IPS DF 19.7 (cell line): ENCODE results near the gene MTM1.

Source experiments
- DNase-seq: peaks from one replicate; pipeline ENCODE4 v3.0.0-alpha.2; 2013; ENCODE audit warnings: low read depth, low spot score

MTM1 gene

GRCh38 chrX:150602743-150603142 is 34.3 kb downstream of the MTM1 start:
- DNase-seq, result no peak

- no peak for DNase-seq
Observed at GRCh38 chrX:150605603-150606002, 37.2 kb downstream of the MTM1 start.

GRCh38 chrX:150607201-150607600 is 38.8 kb downstream of the MTM1 start:
- DNase-seq, result no peak

GRCh38 chrX:150610043-150610442 is 41.6 kb downstream of the MTM1 start:
- no peak for DNase-seq

- no peak for DNase-seq
Observed at GRCh38 chrX:150610446-150610845, 42.0 kb downstream of the MTM1 start.

- no peak for DNase-seq
Observed at GRCh38 chrX:150615356-150615755, 46.9 kb downstream of the MTM1 start.

DNA sequence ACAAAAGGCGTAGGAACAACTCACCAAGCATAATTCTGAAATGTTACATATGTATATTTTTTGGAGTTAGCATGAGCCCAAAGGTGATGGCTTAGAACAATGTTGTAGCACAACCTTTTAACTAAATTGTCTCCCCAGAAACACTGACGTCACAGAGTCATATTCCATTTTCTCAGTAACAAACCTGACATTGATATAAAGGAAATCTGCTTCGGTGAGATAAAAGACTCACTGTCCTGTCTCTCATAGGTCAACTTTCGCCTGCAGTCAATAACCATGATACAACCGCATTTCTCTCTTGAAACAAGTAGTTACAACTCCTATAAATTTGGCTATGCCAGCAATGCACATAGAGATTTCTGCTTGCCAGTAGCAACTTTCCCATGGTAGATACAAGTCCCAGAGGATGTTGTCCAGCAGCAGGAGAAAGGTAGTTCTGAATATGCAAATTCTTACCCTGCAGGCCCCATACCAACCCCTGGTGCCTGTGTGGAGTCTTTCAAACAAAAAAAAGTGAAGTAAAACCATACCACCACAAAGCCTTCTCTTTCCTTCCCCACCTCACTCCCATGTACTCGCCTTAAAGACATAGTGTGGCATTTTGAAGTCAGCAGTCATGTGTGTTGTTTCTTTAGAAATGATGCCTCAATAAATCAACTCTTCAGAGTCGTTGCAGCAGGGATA is 47.9 kb downstream of the MTM1 start:
- DNase-seq, result no peak

DNA sequence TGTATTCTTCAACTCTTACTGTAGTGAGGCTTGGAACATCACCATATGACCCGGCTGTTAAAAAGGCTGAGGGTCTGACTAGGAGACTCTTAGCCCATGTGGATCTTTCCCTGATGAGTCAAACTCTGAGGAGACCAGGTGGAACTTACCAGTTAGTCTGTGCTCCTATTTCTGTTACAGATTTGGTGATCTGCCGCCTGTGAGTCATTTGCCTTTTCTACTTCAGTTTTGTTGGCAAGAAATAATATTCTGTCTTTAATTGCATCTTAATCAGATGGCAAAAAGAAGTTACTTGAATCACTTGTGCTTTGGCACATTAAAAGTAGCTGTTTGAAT is 48.4 kb downstream of the MTM1 start:
- no peak for DNase-seq

GRCh38 chrX:150621652-150622051 is 53.2 kb downstream of the MTM1 start:
- no peak for DNase-seq

- no peak for DNase-seq
Observed at GRCh38 chrX:150623583-150623982, 55.2 kb downstream of the MTM1 start.

- DNase-seq, result no peak
Observed at GRCh38 chrX:150625097-150625496, 56.7 kb downstream of the MTM1 start.

- DNase-seq, result no peak
Observed at GRCh38 chrX:150625875-150626274, 57.5 kb downstream of the MTM1 start.

DNA sequence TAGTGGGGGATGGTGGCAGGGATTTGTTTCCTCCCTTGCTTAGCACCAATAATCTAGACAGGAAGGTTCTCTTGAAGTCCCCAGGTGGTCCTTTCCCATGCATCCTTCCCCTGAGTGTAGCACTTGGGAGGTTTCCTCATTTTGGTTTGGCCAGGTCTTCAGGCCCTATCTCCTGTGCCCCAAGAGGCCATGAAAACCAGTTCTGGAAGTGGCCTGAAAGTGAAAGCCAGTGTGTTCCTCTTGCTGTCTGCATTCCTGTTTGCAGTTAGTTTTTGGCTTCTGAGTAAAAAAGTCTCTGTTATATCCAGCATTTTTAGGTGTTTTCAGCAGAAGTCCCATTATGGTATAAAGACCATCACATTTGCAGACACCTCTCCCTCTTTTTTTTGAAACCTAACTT is 59.5 kb downstream of the MTM1 start:
- DNase-seq, result no peak

DNA sequence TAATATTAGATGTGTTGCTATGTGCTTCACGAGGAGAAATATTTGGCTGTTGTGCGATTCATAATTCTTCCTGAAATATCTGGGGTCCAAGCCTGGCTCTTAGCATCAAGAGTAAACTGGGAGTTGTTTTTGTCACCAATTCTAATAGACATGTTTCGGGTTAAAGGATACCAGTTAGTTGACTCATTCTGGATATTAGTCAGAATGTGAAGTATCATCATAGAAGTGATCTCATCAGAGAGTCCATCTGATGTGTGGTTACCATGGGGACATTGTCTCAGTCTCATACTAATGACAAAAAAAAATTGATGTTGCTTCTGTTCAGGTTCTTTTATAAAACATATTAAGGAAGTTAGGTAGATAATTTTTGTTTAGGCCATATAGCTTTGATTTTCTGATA is 67.5 kb downstream of the MTM1 start:
- no peak for DNase-seq

- DNase-seq, result no peak
Observed at GRCh38 chrX:150642423-150642822, 74.0 kb downstream of the MTM1 start.

DNA sequence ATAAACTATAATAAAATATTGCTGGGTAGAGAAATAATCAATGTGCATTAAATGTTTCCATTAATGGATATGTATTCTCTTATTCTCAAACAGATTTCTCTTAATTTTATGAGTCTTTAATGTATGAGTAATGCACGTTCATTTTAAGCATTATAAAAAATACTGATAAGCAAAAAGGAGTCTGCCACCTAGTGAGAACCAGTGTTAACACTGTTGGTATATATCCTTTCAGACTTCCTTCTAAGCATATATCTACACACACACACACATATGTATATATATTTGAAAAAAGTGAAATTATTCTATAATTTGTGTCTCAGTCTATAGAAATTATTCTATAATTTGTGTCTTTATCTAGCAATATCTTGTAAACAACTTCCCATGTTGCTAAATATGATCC is 74.8 kb downstream of the MTM1 start:
- DNase-seq, result no peak

DNA sequence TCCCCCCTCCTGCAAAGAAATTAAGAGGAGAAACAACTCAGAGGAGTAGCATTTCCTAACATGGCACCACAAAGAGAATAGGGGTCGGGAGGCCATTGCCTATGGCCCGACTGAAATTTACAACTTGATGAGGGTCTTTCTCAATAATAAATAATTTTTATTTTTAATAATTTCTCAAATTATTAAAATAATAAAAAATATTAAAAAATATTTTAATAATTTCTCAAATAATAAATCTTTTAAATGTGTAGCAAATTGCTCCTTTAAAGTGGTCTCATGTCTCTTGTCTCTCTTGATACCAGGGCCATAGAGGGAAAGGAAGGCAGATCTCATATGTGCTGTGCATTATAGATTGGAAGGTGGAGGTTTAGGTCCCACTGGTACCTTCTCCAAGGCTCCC is 75.5 kb downstream of the MTM1 start:
- DNase-seq, result no peak

GRCh38 chrX:150644422-150644821 is 76.0 kb downstream of the MTM1 start:
- DNase-seq, result no peak

GRCh38 chrX:150647331-150647730 is 78.9 kb downstream of the MTM1 start:
- DNase-seq, result no peak

DNA sequence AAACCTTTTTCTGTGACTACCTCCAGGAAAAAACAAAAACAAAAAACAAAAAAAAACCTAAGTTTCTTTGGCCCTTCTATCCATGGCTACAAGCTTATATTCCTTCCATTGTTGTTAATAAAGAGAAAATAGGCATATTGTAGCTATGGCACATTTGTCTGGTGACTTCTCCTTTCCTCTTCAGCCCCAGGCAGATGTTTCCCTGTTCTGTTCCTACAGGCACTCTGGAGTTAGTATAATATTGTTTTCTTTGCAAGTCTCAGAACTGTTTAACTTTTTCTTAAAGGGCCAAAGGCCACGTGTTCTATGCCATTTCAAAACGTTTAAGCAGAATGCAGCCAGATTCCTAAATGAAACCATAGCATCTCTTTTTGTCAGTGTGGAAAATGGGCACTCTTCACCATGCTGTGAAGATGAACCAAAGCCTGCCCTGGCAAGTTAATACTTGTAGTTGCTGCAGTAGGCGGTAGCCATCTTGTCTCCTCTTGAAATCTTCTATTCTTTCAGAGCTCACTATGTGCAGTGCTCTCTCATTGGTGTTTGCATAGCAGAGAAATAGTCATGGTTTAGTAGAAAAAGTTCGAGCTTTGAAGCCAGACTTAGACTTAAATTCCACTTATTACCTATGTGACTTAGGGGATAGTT is 80.0 kb downstream of the MTM1 start:
- no peak for DNase-seq

DNA sequence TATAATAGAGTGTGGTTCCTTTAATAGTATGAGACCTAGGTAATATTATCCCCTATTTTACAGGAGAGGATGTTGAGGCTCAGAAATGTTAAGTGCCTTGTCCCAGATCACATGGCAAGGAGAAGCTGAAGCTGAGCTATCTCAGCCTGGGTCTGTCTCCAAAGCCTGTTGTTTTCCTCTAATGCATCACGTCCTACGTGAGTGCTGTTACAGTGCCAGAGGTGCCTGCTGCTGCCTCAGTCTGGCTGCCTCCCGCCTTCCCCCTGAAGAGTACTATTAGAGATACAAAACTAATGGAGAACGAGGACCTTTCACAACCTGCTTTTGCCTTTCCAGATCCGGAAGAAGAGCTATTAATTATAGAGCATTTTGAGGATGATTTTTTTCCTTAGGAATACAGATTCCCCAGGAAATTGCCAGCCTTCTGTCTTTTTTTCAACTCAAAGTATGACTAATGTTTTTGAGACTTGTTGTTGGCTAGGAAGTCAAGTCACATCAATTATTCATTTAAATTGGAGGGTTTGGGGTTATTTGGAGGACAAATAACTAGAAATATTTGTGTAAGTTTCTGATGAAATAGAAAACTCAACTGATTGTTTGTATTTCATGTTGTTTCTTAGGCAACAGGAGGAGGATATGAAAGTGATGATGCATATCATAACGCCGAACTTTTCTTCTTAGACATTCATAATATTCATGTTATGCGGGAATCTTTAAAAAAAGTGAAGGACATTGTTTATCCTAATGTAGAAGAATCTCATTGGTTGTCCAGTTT is 80.9 kb downstream of the MTM1 start:
- no peak for DNase-seq

- no peak for DNase-seq
Observed at GRCh38 chrX:150651906-150652305, 83.5 kb downstream of the MTM1 start.

- no peak for DNase-seq
Observed at GRCh38 chrX:150655788-150656187, 87.4 kb downstream of the MTM1 start.
